ENCODE measurements around the gene NDUFS6. TPM values are rescaled to one million over a fixed set of nuclear protein-coding genes. Genes with fewer than 3 reads are reported as not detected.

The NDUFS6 gene
- total and polyA plus RNA-seq, 5 donors from 2014 or later: 21.6 to 98.7 (median 74.6) TPM

- H3K36me3 Mint-ChIP-seq: peaks cover 12% of the 10 kb centered on the region
- H3K27me3 ChIP-seq (ENCODE audit: control insufficient read depth, insufficient read depth, low read length): no peaks in the 10 kb centered on the region
- ATAC-seq (ENCODE audit: low read depth in 2 of 2): no peak
- no peak for DNase-seq
- H3K4me1 ChIP-seq (ENCODE audit: control insufficient read depth, insufficient read depth, low read length, poor library complexity, severe bottlenecking): no peaks in the 10 kb centered on the region
- H3K9me3 ChIP-seq (ENCODE audit: control insufficient read depth in 2 of 2, low read length in 2 of 2): no peaks in the 10 kb centered on the region
- H3K4me3 ChIP-seq (ENCODE audit: low read depth, low read length): no peak overlapping the region
- no peaks in the 10 kb centered on the region for H3K9me3 Mint-ChIP-seq
- no peak overlapping the region for H3K4me3 Mint-ChIP-seq
- no peak overlapping the region for H3K27ac Mint-ChIP-seq
- no peak overlapping the region for H3K27ac ChIP-seq (ENCODE audit: insufficient read depth, low read length, poor library complexity, severe bottlenecking)
- H3K27me3 Mint-ChIP-seq: peaks cover 5% of the 10 kb centered on the region
- H3K36me3 ChIP-seq (ENCODE audit: control insufficient read depth, insufficient read depth, low read length): no peaks in the 10 kb centered on the region
- H3K4me1 Mint-ChIP-seq: peaks cover 0 to 4% (median 0%) of the 10 kb centered on the region in 4 donors
Observed at GRCh38 chr5:1831677-1832313, 30.6 kb downstream of the NDUFS6 start.

- no peak for ATAC-seq (ENCODE audit: low read depth in 2 of 2)
Observed at GRCh38 chr5:1832511-1833250, 31.5 kb downstream of the NDUFS6 start.

GRCh38 chr5:1833264-1834021 lies 32.2 kb downstream of the NDUFS6 start:
- ATAC-seq (ENCODE audit: low read depth in 2 of 2) (no peak), DNase-seq (no peak)
- no peaks in the 10 kb centered on the region for H3K4me1 Mint-ChIP-seq
- peaks cover 5% of the 10 kb centered on the region for H3K27me3 Mint-ChIP-seq
- no peaks in the 10 kb centered on the region for H3K27me3 ChIP-seq (ENCODE audit: control insufficient read depth, insufficient read depth, low read length)
- H3K9me3 Mint-ChIP-seq: no peaks in the 10 kb centered on the region
- H3K36me3 Mint-ChIP-seq: peaks cover 9% of the 10 kb centered on the region
- no peak overlapping the region for H3K4me3 Mint-ChIP-seq
- H3K9me3 ChIP-seq (ENCODE audit: control insufficient read depth in 2 of 2, low read length in 2 of 2): no peaks in the 10 kb centered on the region
- H3K27ac ChIP-seq (ENCODE audit: insufficient read depth, low read length, poor library complexity, severe bottlenecking): no peak overlapping the region
- no peak overlapping the region for H3K4me3 ChIP-seq (ENCODE audit: low read depth, low read length)
- H3K4me1 ChIP-seq (ENCODE audit: control insufficient read depth, insufficient read depth, low read length, poor library complexity, severe bottlenecking): no peaks in the 10 kb centered on the region
- H3K27ac Mint-ChIP-seq: no peak overlapping the region
- no peaks in the 10 kb centered on the region for H3K36me3 ChIP-seq (ENCODE audit: control insufficient read depth, insufficient read depth, low read length)

More at GRCh38 chr5:1832511-1833250, 31.5 kb downstream of the NDUFS6 start:
- Histone ChIP-seq H3K27me3 (ENCODE audit: control insufficient read depth, insufficient read depth, low read length) (no peaks in the 10 kb centered on the region), H3K4me3 (ENCODE audit: low read depth, low read length) (no peak overlapping the region), H3K4me1 (ENCODE audit: control insufficient read depth, insufficient read depth, low read length, poor library complexity, severe bottlenecking) (no peaks in the 10 kb centered on the region), H3K9me3 (ENCODE audit: control insufficient read depth in 2 of 2, low read length in 2 of 2) (no peaks in the 10 kb centered on the region), H3K27ac (ENCODE audit: insufficient read depth, low read length, poor library complexity, severe bottlenecking) (no peak overlapping the region), H3K36me3 (ENCODE audit: control insufficient read depth, insufficient read depth, low read length) (no peaks in the 10 kb centered on the region)
- H3K27ac Mint-ChIP-seq: no peak overlapping the region
- H3K9me3 Mint-ChIP-seq: no peaks in the 10 kb centered on the region
- peaks cover 5% of the 10 kb centered on the region for H3K27me3 Mint-ChIP-seq
- H3K4me1 Mint-ChIP-seq: peaks cover 0 to 2% (median 0%) of the 10 kb centered on the region in 4 donors
- DNase-seq: no peak
- H3K4me3 Mint-ChIP-seq: no peak overlapping the region
- H3K36me3 Mint-ChIP-seq: peaks cover 9% of the 10 kb centered on the region

GRCh38 chr5:1834022-1834551 lies 32.9 kb downstream of the NDUFS6 start:
- Mint-ChIP-seq H3K4me3 (no peak overlapping the region), H3K4me1 (no peaks in the 10 kb centered on the region), H3K27ac (no peak overlapping the region), H3K9me3 (no peaks in the 10 kb centered on the region), H3K27me3 (peaks cover 9% of the 10 kb centered on the region), H3K36me3 (peaks cover 9% of the 10 kb centered on the region)
- Histone ChIP-seq H3K36me3 (ENCODE audit: control insufficient read depth, insufficient read depth, low read length) (no peaks in the 10 kb centered on the region), H3K9me3 (ENCODE audit: control insufficient read depth in 2 of 2, low read length in 2 of 2) (no peaks in the 10 kb centered on the region), H3K27ac (ENCODE audit: insufficient read depth, low read length, poor library complexity, severe bottlenecking) (no peak overlapping the region), H3K4me3 (ENCODE audit: low read depth, low read length) (no peak overlapping the region), H3K4me1 (ENCODE audit: control insufficient read depth, insufficient read depth, low read length, poor library complexity, severe bottlenecking) (no peaks in the 10 kb centered on the region), H3K27me3 (ENCODE audit: control insufficient read depth, insufficient read depth, low read length) (no peaks in the 10 kb centered on the region)
- DNase-seq (no peak), ATAC-seq (ENCODE audit: low read depth in 2 of 2) (no peak)

GRCh38 chr5:1834721-1835429 lies 33.7 kb downstream of the NDUFS6 start:
- no peak for DNase-seq

GRCh38 chr5:1835431-1835830 lies 34.2 kb downstream of the NDUFS6 start:
- Mint-ChIP-seq H3K27ac (no peak overlapping the region), H3K27me3 (peaks cover 12% of the 10 kb centered on the region), H3K4me3 (no peak overlapping the region), H3K36me3 (peaks cover 3% of the 10 kb centered on the region), H3K9me3 (no peaks in the 10 kb centered on the region), H3K4me1 (no peaks in the 10 kb centered on the region)
- Histone ChIP-seq H3K4me3 (ENCODE audit: low read depth, low read length) (no peak overlapping the region), H3K27me3 (ENCODE audit: control insufficient read depth, insufficient read depth, low read length) (no peaks in the 10 kb centered on the region), H3K9me3 (ENCODE audit: control insufficient read depth in 2 of 2, low read length in 2 of 2) (no peaks in the 10 kb centered on the region), H3K36me3 (ENCODE audit: control insufficient read depth, insufficient read depth, low read length) (no peaks in the 10 kb centered on the region), H3K27ac (ENCODE audit: insufficient read depth, low read length, poor library complexity, severe bottlenecking) (no peak overlapping the region), H3K4me1 (ENCODE audit: control insufficient read depth, insufficient read depth, low read length, poor library complexity, severe bottlenecking) (no peaks in the 10 kb centered on the region)
- ATAC-seq (ENCODE audit: low read depth in 2 of 2) (no peak), DNase-seq (no peak)

More at GRCh38 chr5:1834721-1835429, 33.7 kb downstream of the NDUFS6 start:
- no peaks in the 10 kb centered on the region for H3K36me3 ChIP-seq (ENCODE audit: control insufficient read depth, insufficient read depth, low read length)
- no peak overlapping the region for H3K27ac Mint-ChIP-seq
- peaks cover 12% of the 10 kb centered on the region for H3K27me3 Mint-ChIP-seq
- ATAC-seq (ENCODE audit: low read depth in 2 of 2): no peak
- no peak overlapping the region for H3K4me3 ChIP-seq (ENCODE audit: low read depth, low read length)
- H3K27me3 ChIP-seq (ENCODE audit: control insufficient read depth, insufficient read depth, low read length): no peaks in the 10 kb centered on the region
- H3K4me1 Mint-ChIP-seq: no peaks in the 10 kb centered on the region
- H3K4me1 ChIP-seq (ENCODE audit: control insufficient read depth, insufficient read depth, low read length, poor library complexity, severe bottlenecking): no peaks in the 10 kb centered on the region
- no peak overlapping the region for H3K4me3 Mint-ChIP-seq
- H3K9me3 Mint-ChIP-seq: no peaks in the 10 kb centered on the region
- peaks cover 6% of the 10 kb centered on the region for H3K36me3 Mint-ChIP-seq
- H3K9me3 ChIP-seq (ENCODE audit: control insufficient read depth in 2 of 2, low read length in 2 of 2): no peaks in the 10 kb centered on the region
- no peak overlapping the region for H3K27ac ChIP-seq (ENCODE audit: insufficient read depth, low read length, poor library complexity, severe bottlenecking)

- Mint-ChIP-seq H3K4me1 (no peaks in the 10 kb centered on the region), H3K36me3 (no peaks in the 10 kb centered on the region), H3K4me3 (no peak overlapping the region), H3K27me3 (peaks cover 12% of the 10 kb centered on the region), H3K27ac (no peak overlapping the region), H3K9me3 (no peaks in the 10 kb centered on the region)
- Histone ChIP-seq H3K9me3 (ENCODE audit: control insufficient read depth in 2 of 2, low read length in 2 of 2) (no peaks in the 10 kb centered on the region), H3K36me3 (ENCODE audit: control insufficient read depth, insufficient read depth, low read length) (no peaks in the 10 kb centered on the region), H3K4me1 (ENCODE audit: control insufficient read depth, insufficient read depth, low read length, poor library complexity, severe bottlenecking) (no peaks in the 10 kb centered on the region), H3K4me3 (ENCODE audit: low read depth, low read length) (no peak overlapping the region), H3K27ac (ENCODE audit: insufficient read depth, low read length, poor library complexity, severe bottlenecking) (no peak overlapping the region), H3K27me3 (ENCODE audit: control insufficient read depth, insufficient read depth, low read length) (no peaks in the 10 kb centered on the region)
- ATAC-seq (ENCODE audit: low read depth in 2 of 2): no peak
- DNase-seq: no peak
Observed at GRCh38 chr5:1836176-1836890, 35.1 kb downstream of the NDUFS6 start.
